ENCODE measurements around the gene SLC22A1.

DNA sequence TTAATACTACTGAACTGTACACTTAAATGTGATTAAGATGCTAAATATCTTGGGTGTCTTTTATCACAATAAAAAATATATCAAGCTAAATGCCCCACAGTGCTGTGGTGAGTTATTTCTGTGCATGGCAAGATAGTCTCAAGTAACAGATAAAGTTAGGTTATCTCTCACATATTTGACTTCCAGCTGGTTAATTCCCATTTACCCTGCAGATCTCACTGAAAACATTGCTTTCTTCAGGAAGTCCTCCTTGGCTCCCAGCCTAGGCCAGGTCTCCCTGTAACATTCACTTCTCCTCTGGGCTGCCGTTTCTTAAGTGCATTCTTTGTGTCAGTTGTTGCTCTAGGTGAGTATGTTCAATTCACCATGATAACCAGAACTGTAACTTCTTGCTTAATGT lies 59.1 kb downstream of the SLC22A1 start:
- TF ChIP-seq, protein P1, sequence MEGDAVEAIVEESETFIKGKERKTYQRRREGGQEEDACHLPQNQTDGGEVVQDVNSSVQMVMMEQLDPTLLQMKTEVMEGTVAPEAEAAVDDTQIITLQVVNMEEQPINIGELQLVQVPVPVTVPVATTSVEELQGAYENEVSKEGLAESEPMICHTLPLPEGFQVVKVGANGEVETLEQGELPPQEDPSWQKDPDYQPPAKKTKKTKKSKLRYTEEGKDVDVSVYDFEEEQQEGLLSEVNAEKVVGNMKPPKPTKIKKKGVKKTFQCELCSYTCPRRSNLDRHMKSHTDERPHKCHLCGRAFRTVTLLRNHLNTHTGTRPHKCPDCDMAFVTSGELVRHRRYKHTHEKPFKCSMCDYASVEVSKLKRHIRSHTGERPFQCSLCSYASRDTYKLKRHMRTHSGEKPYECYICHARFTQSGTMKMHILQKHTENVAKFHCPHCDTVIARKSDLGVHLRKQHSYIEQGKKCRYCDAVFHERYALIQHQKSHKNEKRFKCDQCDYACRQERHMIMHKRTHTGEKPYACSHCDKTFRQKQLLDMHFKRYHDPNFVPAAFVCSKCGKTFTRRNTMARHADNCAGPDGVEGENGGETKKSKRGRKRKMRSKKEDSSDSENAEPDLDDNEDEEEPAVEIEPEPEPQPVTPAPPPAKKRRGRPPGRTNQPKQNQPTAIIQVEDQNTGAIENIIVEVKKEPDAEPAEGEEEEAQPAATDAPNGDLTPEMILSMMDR (IDR thresholded peaks at IDR 0.05; ENCODE audit: control extremely low read depth in 1 of 3, insufficient read depth in 1 of 3, low read depth in 1 of 3, low read length in 3 of 3) = no peak
- TF ChIP-seq CEBPB (IDR thresholded peaks at IDR 0.05; ENCODE audit: low read depth, low read length) = no peak
- no peak for TF ChIP-seq POLR2A (IDR thresholded peaks at IDR 0.05; ENCODE audit: control extremely low read depth in 1 of 2, low read depth in 2 of 2, low read length in 2 of 2)
- no peak for TF ChIP-seq POLR2AphosphoS5 (IDR thresholded peaks at IDR 0.05; ENCODE audit: low read depth, low read length)
- TF ChIP-seq SP2 (IDR thresholded peaks at IDR 0.05; ENCODE audit: low read length) = no peak
- no peak for TF ChIP-seq SIN3A (conservative IDR thresholded peaks at IDR 0.05 in 1 of 2, IDR thresholded peaks at IDR 0.05 in 1 of 2; ENCODE audit: low read depth in 1 of 2, low read length in 2 of 2)
- TF ChIP-seq KDM4A (IDR thresholded peaks at IDR 0.05; ENCODE audit: low read depth, low read length, severe bottlenecking) = no peak
- TF ChIP-seq JUND (IDR thresholded peaks at IDR 0.05; ENCODE audit: low read length) = no peak
- no peak for TF ChIP-seq EZH2 (IDR thresholded peaks at IDR 0.05; ENCODE audit: low read depth, low read length, severe bottlenecking)
